Esophagus squamous epithelium (tissue), 5 donors: ENCODE data around the gene CDK6. TPM values are rescaled to one million over a fixed set of nuclear protein-coding genes. Genes with fewer than 3 reads are reported as not detected.

Experiments used
- DNase-seq: peaks from one replicate; lab custom pipeline; 2025; lab: John Stamatoyannopoulos, UW
- H3K27ac ChIP-seq, 4 donors: fragments of 200-600 bp; sonication (generic); one replicate each; pipeline ENCODE4 v1.5.1; 2016 to 2019; ENCODE audit warnings: mild to moderate bottlenecking in 1 of 4
- H3K27me3 ChIP-seq, 4 donors: fragments of 200-600 bp; sonication (generic); 1 replicate in 3 of 4; 2 replicates in 1 of 4; pipeline versions ENCODE4 v1.5.1 to v1.6.0; 2017 to 2021; ENCODE audit warnings: antibody characterized with exemption in 1 of 4
- H3K36me3 ChIP-seq, 3 donors: fragments of 200-600 bp; sonication (generic); one replicate each; pipeline ENCODE4 v1.5.1; 2016 to 2019
- H3K4me1 ChIP-seq, 3 donors: fragments of 200-600 bp; sonication (generic); one replicate each; pipeline ENCODE4 v1.5.1; 2017 to 2019
- H3K4me3 ChIP-seq, 4 donors: fragments of 200-600 bp; sonication (generic); 1 replicate in 3 of 4; 2 replicates in 1 of 4; pipeline ENCODE4 v1.5.1; 2016 to 2019; ENCODE audit warnings: mild to moderate bottlenecking in 2 of 4, moderate library complexity in 1 of 4
- H3K9me3 ChIP-seq, 3 donors: fragments of 200-600 bp; sonication (generic); one replicate each; pipeline ENCODE4 v1.5.1; 2016 to 2019
- POLR2A ChIP-seq, 4 donors: fragments of 450-650 bp; IDR thresholded peaks; one replicate each; pipeline ENCODE4 v1.6.1; 2017; ENCODE audit warnings: antibody characterized with exemption in 4 of 4, mild to moderate bottlenecking in 4 of 4, moderate library complexity in 3 of 4
- WGBS, 2 donors: methylation state at CpG; one replicate each; pipeline ENCODE4 v1.1.5; 2018; 5-methylcytosine and 5-hydroxymethylcytosine counted together
- intact Hi-C: fragments of 100-400 bp; cut with DNase I; formaldehyde crosslinking; loops from one replicate; pipeline ENCODE4 v1.15.0; 2022
- total RNA-seq, 4 donors: library from RNA; depleted of rRNA; stranded (reverse); fragments of >200 nt; gene quantifications; one replicate each; pipeline ENCODE4 v1.1.0, GENCODE V29; 2016
- TF ChIP-seq, protein P1 (sequence below), 6 experiments: fragments of 450-650 bp in 4 of 6; fragments of 200-600 bp in 2 of 6; sonication (generic) in 2 of 6; IDR thresholded peaks; one replicate each; pipeline ENCODE4 v1.5.1; 2016 to 2019; ENCODE audit warnings: antibody characterized with exemption in 6 of 6, mild to moderate bottlenecking in 4 of 6, moderate library complexity in 4 of 6
- donor health status: DM: yes; HTN: yes; CAD: no.

Gene CDK6
- total RNA-seq, 4 donors from 2014 or later, result 15.6 to 59.2 (median 32.4) TPM

- Histone ChIP-seq H3K27ac (no peak overlapping the region), H3K9me3 (no peaks in the 10 kb centered on the region), H3K36me3 (no peaks in the 10 kb centered on the region), H3K4me1 (no peaks in the 10 kb centered on the region), H3K27me3 (no peaks in the 10 kb centered on the region), H3K4me3 (no peak overlapping the region)
- TF ChIP-seq, protein P1, sequence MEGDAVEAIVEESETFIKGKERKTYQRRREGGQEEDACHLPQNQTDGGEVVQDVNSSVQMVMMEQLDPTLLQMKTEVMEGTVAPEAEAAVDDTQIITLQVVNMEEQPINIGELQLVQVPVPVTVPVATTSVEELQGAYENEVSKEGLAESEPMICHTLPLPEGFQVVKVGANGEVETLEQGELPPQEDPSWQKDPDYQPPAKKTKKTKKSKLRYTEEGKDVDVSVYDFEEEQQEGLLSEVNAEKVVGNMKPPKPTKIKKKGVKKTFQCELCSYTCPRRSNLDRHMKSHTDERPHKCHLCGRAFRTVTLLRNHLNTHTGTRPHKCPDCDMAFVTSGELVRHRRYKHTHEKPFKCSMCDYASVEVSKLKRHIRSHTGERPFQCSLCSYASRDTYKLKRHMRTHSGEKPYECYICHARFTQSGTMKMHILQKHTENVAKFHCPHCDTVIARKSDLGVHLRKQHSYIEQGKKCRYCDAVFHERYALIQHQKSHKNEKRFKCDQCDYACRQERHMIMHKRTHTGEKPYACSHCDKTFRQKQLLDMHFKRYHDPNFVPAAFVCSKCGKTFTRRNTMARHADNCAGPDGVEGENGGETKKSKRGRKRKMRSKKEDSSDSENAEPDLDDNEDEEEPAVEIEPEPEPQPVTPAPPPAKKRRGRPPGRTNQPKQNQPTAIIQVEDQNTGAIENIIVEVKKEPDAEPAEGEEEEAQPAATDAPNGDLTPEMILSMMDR (IDR thresholded peaks at IDR 0.05), result no peak
- no peak for TF ChIP-seq POLR2A (IDR thresholded peaks at IDR 0.05)
- WGBS, 2 donors, result 91 to 97% methylated on average over 2 of the region's 2 CpGs
- DNase-seq, result no peak
- intact Hi-C loops, result no loop called here
These were observed 20.1 kb upstream of the CDK6 start for GRCh38 chr7:92856436-92856835.

DNA sequence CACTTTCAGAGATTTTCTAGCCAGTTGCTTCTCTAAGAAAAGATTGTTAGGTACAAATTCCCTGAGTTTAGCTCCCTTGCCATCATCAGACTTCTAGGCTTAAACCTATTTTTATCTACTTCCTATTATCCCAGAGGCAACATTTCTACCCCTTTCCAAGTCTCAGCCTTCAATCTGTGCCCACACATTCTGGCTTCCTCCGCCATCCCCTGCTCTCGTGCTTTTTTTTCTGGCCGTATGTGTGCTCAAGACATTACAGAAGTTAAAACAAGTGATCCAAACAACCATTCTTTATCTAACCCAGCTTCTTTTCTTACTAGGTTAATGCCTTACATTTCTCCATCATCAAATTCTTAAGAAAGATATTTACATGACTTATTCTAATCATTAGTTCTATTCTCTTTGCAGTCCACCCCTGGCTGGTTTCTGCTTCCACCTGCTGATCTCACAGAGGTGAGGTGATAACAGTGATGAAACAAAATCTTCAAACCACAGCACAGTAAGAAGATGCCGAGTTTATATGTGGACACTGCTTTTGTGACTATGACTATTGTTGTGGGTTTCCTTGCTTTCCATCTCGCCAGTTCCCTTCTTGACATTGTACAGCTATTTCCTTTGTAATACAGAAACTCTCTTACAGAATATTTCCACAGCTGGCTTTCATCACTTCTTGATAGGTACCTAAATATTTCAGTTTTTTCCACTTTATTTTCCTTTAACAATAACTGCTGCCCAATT lies 18.3 kb upstream of the CDK6 start:
- Histone ChIP-seq H3K4me3 (no peak overlapping the region), H3K36me3 (no peaks in the 10 kb centered on the region), H3K9me3 (no peaks in the 10 kb centered on the region), H3K27me3 (peaks cover 0 to 11% (median 0%) of the 10 kb centered on the region in 4 donors), H3K27ac (no peak overlapping the region), H3K4me1 (no peaks in the 10 kb centered on the region)
- 59 to 72% methylated on average over 5 of the region's 5 CpGs for WGBS, 2 donors
- no peak for DNase-seq
- TF ChIP-seq POLR2A (IDR thresholded peaks at IDR 0.05), result no peak
- TF ChIP-seq, protein P1 (IDR thresholded peaks at IDR 0.05), result no peak
- intact Hi-C loops, result no loop called here

GRCh38 chr7:92851732-92852131 lies 15.4 kb upstream of the CDK6 start:
- TF ChIP-seq, protein P1 (IDR thresholded peaks at IDR 0.05), result no peak
- TF ChIP-seq POLR2A (IDR thresholded peaks at IDR 0.05), result no peak
- intact Hi-C loops, result no loop called here
- Histone ChIP-seq H3K9me3 (no peaks in the 10 kb centered on the region), H3K36me3 (no peaks in the 10 kb centered on the region), H3K27me3 (peaks cover 0 to 11% (median 0%) of the 10 kb centered on the region in 4 donors), H3K4me1 (no peaks in the 10 kb centered on the region), H3K27ac (no peak overlapping the region), H3K4me3 (no peak overlapping the region)
- WGBS, 2 donors, result 53 to 64% methylated on average over 3 of the region's 3 CpGs
- DNase-seq, result no peak

GRCh38 chr7:92850516-92850915 lies 14.1 kb upstream of the CDK6 start:
- Histone ChIP-seq H3K27ac (no peak overlapping the region), H3K4me1 (no peaks in the 10 kb centered on the region), H3K9me3 (no peaks in the 10 kb centered on the region), H3K4me3 (no peak overlapping the region), H3K36me3 (no peaks in the 10 kb centered on the region), H3K27me3 (peaks cover 0 to 11% (median 0%) of the 10 kb centered on the region in 4 donors)
- no peak for TF ChIP-seq POLR2A (IDR thresholded peaks at IDR 0.05)
- TF ChIP-seq, protein P1 (IDR thresholded peaks at IDR 0.05), result no peak
- intact Hi-C loops, result no loop called here
- DNase-seq, result no peak
- WGBS, 2 donors, result 70 to 71% methylated on average over 1 of the region's 1 CpG

GRCh38 chr7:92849322-92849721 lies 12.9 kb upstream of the CDK6 start:
- TF ChIP-seq, protein P1 (IDR thresholded peaks at IDR 0.05), result no peak
- TF ChIP-seq POLR2A (IDR thresholded peaks at IDR 0.05), result no peak
- no peak for DNase-seq
- 54 to 75% methylated on average over 4 of the region's 4 CpGs for WGBS, 2 donors
- Histone ChIP-seq H3K9me3 (no peaks in the 10 kb centered on the region), H3K27ac (no peak overlapping the region), H3K4me1 (no peaks in the 10 kb centered on the region), H3K27me3 (peaks cover 0 to 11% (median 0%) of the 10 kb centered on the region in 4 donors), H3K4me3 (no peak overlapping the region), H3K36me3 (no peaks in the 10 kb centered on the region)
- intact Hi-C loops, result no loop called here
